Endothelial cell of umbilical vein (primary cell): ENCODE measurements around the gene ARHGEF11. TPM values are rescaled to one million over a fixed set of nuclear protein-coding genes. Genes with fewer than 3 reads are reported as not detected.

ENCODE experiments used
- BruUV-seq: library from RNA; stranded (reverse); fragments of 400-500 nt; replicated peaks from 2 replicates; lab custom pipeline; 2021; lab: Mats Ljungman, UMichigan
- CTCF ChIA-PET: fragments of 300-600, 350-600 bp; sonication (Branson Sonifier 250); formaldehyde crosslinking; loops from one replicate; lab custom pipeline; 2021; ENCODE audit warnings: antibody characterized with exemption, inconsistent platforms; lab: Charles Lee
- POLR2A ChIA-PET: fragments of 300-600, 350-600 bp; sonication (Branson Sonifier 250); formaldehyde crosslinking; loops from one replicate; lab custom pipeline; 2021; ENCODE audit warnings: antibody characterized with exemption, inconsistent platforms; lab: Charles Lee
- DNase-seq: peaks from one replicate; pipeline ENCODE4 v3.0.0-alpha.2; 2011; ENCODE audit warnings: low read depth, low spot score
- FAIRE-seq: peaks from 2 replicates; lab custom pipeline; 2011; peaks lifted over from hg19 to GRCh38; lab: Jason Lieb, UNC
- H2AFZ ChIP-seq: 2 replicates; pipeline ENCODE4 v1.6.0; 2012; ENCODE audit warnings: low read depth, low read length, control low read depth, inconsistent platforms
- H3K27ac ChIP-seq: 2 replicates; pipeline ENCODE4 v1.5.1; 2011; ENCODE audit warnings: low read depth, mild to moderate bottlenecking, control low read depth, low read length, moderate library complexity; ENCODE audit not compliant: insufficient read depth
- H3K27me3 ChIP-seq, 2 experiments: 2 replicates each; pipeline versions ENCODE4 v1.6.0 to v1.6.1; 2011; ENCODE audit warnings: low read length in 2 of 2, mixed read lengths in 1 of 2; ENCODE audit not compliant: control insufficient read depth in 2 of 2, insufficient read depth in 2 of 2
- H3K36me3 ChIP-seq, 2 experiments: 2 replicates in 1 of 2; 3 replicates in 1 of 2; pipeline ENCODE4 v1.5.1; 2011; ENCODE audit warnings: low read length in 2 of 2, mild to moderate bottlenecking in 1 of 2, moderate library complexity in 1 of 2; ENCODE audit not compliant: control insufficient read depth in 2 of 2, insufficient read depth in 2 of 2; ENCODE audit errors: extremely low read depth in 1 of 2
- H3K4me1 ChIP-seq: 3 replicates; pipeline ENCODE4 v1.5.1; 2011; ENCODE audit warnings: mild to moderate bottlenecking, low read length; ENCODE audit not compliant: control insufficient read depth, insufficient read depth; ENCODE audit errors: extremely low read depth
- H3K4me2 ChIP-seq: 2 replicates; pipeline ENCODE4 v1.6.1; 2011; ENCODE audit warnings: low read length, control low read depth, mixed read lengths; ENCODE audit not compliant: insufficient read depth
- H3K4me3 ChIP-seq, 3 experiments: fragments of 200-600 bp in 1 of 3; sonication (generic), shearing (Covaris generic) in 1 of 3; replicated peaks in 1 of 3; 2 replicates each; pipeline ENCODE4 v1.5.1; 2011 to 2016; ENCODE audit warnings: control low read depth in 3 of 3, low read length in 3 of 3, mild to moderate bottlenecking in 2 of 3, inconsistent platforms in 1 of 3, low read depth in 1 of 3, moderate library complexity in 1 of 3; ENCODE audit not compliant: insufficient read depth in 1 of 3
- H3K79me2 ChIP-seq: 2 replicates; pipeline ENCODE4 v1.6.0; 2012; ENCODE audit warnings: low read length, inconsistent platforms; ENCODE audit not compliant: control insufficient read depth, insufficient read depth
- H3K9ac ChIP-seq: replicated peaks from 2 replicates; pipeline ENCODE3; 2011; ENCODE audit warnings: low read length, control low read depth; ENCODE audit not compliant: insufficient read depth; ENCODE audit errors: extremely low read depth
- H3K9me1 ChIP-seq: replicated peaks from 3 replicates; pipeline ENCODE4 v1.6.0; 2011; ENCODE audit warnings: mild to moderate bottlenecking, low read length; ENCODE audit not compliant: control insufficient read depth, insufficient read depth; ENCODE audit errors: extremely low read depth
- H3K9me3 ChIP-seq: replicated peaks from 2 replicates; pipeline ENCODE4 v1.5.1; 2012; ENCODE audit warnings: low read length, inconsistent platforms; ENCODE audit not compliant: control insufficient read depth, insufficient read depth
- H4K20me1 ChIP-seq: replicated peaks from 2 replicates; pipeline ENCODE3; 2011; ENCODE audit warnings: mild to moderate bottlenecking, low read length; ENCODE audit not compliant: control insufficient read depth, insufficient read depth; ENCODE audit errors: extremely low read depth
- EZH2 ChIP-seq: IDR thresholded peaks from 2 replicates; pipeline ENCODE4 v1.6.1; 2012; ENCODE audit warnings: borderline replicate concordance, low read depth, mild to moderate bottlenecking, moderate library complexity, low read length, inconsistent platforms; ENCODE audit not compliant: severe bottlenecking
- FOS ChIP-seq: IDR thresholded peaks from 2 replicates; pipeline ENCODE4 v1.6.1; 2011; ENCODE audit warnings: mild to moderate bottlenecking, low read length, moderate library complexity, borderline replicate concordance; ENCODE audit not compliant: insufficient read depth
- GATA2 ChIP-seq: IDR thresholded peaks from 2 replicates; pipeline ENCODE4 v1.7.0; 2011; ENCODE audit warnings: low read depth, mild to moderate bottlenecking, moderate library complexity, mixed read lengths, low read length; ENCODE audit not compliant: insufficient read length, insufficient read depth
- JUN ChIP-seq: IDR thresholded peaks from 2 replicates; pipeline ENCODE4 v1.6.1; 2011; ENCODE audit warnings: borderline replicate concordance, low read depth; ENCODE audit not compliant: insufficient read length, insufficient read depth
- MYC ChIP-seq: IDR thresholded peaks from one replicate; pipeline ENCODE4 v1.6.1; 2011; ENCODE audit warnings: mild to moderate bottlenecking, low read depth, low read length
- POLR2A ChIP-seq: IDR thresholded peaks from 2 replicates; pipeline ENCODE4 v1.6.1; 2012; ENCODE audit warnings: low read depth, mild to moderate bottlenecking, control low read depth, low read length
- POLR2AphosphoS5 ChIP-seq: IDR thresholded peaks from 2 replicates; pipeline ENCODE4 v1.6.1; 2012; ENCODE audit warnings: low read depth, mild to moderate bottlenecking, control low read depth, low read length, moderate library complexity; ENCODE audit not compliant: insufficient read depth
- dilution Hi-C: fragments of 300-500 bp; cut with MboI; formaldehyde crosslinking; loops from one replicate; pipeline ENCODE4 v1.15.0; 2019; ENCODE audit warnings: low sequenced_read_pairs; ENCODE audit not compliant: extremely low pct_ligation_motif_present
- intact Hi-C: fragments of 100-400 bp; cut with micrococcal nuclease; formaldehyde crosslinking; loops from one replicate; pipeline ENCODE4 v1.10.0; 2022
- polyA plus RNA-seq, 4 experiments: library from polyadenylated mRNA; depleted of rRNA in 3 of 4; stranded (reverse) in 3 of 4; unstranded in 1 of 4; fragments of >200 nt; gene quantifications; 2 replicates each; pipeline versions ENCODE4 v1.2.1 to v1.2.3, GENCODE V29; 2011 to 2012; ENCODE audit warnings: missing spikeins in 1 of 4
- total RNA-seq: library from RNA; stranded (reverse); gene quantifications from 2 replicates; pipeline ENCODE4 v1.2.3, GENCODE V29; 2021
- TF ChIP-seq, protein P1 (sequence below), 2 donors: IDR thresholded peaks; 1 replicate in 1 of 2; 2 replicates in 1 of 2; pipeline ENCODE4 v1.5.1; 2011; ENCODE audit warnings: low read length in 2 of 2, mild to moderate bottlenecking in 2 of 2, moderate library complexity in 2 of 2, control low read depth in 1 of 2, inconsistent platforms in 1 of 2, low read depth in 1 of 2; ENCODE audit not compliant: insufficient read depth in 1 of 2; ENCODE audit errors: extremely low read depth in 1 of 2
- TF ChIP-seq, protein P2 (sequence below): IDR thresholded peaks from 2 replicates; pipeline ENCODE4 v1.6.1; 2011; ENCODE audit not compliant: insufficient read depth, insufficient read length

Gene ARHGEF11
- total and polyA plus RNA-seq, 2 donors (not counting 3 experiments of a cell fraction or from before 2014, with no cell fraction given), result 18.2 to 28.0 TPM

DNA sequence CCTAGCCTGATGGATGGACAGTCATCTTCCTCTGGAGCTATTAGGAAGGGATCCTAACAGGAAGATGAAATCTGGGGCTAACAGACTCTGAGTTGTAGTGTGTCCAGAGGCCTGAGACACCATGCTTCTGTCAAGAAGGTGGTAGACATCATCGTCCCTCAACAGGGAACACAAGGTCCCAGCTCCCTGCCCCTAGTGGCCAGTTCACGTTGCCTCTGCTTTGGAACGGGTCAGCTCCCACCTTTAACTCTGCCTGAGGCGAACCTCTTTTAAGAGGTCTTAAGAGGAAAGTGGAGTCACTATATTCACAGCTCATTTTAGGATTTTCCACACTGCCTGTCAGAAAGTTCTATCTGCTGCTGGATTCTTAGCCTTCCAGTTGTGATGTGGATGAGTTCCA is 96.8 kb downstream of the ARHGEF11 start:
- Histone ChIP-seq H3K4me2 (no peak overlapping the region), H2AFZ (no peak overlapping the region), H4K20me1 (no peaks in the 10 kb centered on the region), H3K36me3 (peaks cover 13 to 46% of the 10 kb centered on the region in 2 experiments), H3K9me1 (no peaks in the 10 kb centered on the region), H3K4me1 (no peaks in the 10 kb centered on the region), H3K4me3 (no peak overlapping the region), H3K27me3 (no peaks in the 10 kb centered on the region), H3K9me3 (no peaks in the 10 kb centered on the region), H3K79me2 (no peaks in the 10 kb centered on the region), H3K9ac (no peak overlapping the region), H3K27ac (no peak overlapping the region)
- BruUV-seq, result no TSS peak
- no peak for DNase-seq
- CTCF ChIA-PET, result interaction anchor here (0.7 to 3.4 kb wide), 8 partner anchors 10 to 189 kb away, joined by 3 to 22 read pairs (median 4); partner anchors contain the start of gene ETV3
- TF ChIP-seq GATA2 (no peak), EZH2 (no peak)
- TF ChIP-seq, protein P1, sequence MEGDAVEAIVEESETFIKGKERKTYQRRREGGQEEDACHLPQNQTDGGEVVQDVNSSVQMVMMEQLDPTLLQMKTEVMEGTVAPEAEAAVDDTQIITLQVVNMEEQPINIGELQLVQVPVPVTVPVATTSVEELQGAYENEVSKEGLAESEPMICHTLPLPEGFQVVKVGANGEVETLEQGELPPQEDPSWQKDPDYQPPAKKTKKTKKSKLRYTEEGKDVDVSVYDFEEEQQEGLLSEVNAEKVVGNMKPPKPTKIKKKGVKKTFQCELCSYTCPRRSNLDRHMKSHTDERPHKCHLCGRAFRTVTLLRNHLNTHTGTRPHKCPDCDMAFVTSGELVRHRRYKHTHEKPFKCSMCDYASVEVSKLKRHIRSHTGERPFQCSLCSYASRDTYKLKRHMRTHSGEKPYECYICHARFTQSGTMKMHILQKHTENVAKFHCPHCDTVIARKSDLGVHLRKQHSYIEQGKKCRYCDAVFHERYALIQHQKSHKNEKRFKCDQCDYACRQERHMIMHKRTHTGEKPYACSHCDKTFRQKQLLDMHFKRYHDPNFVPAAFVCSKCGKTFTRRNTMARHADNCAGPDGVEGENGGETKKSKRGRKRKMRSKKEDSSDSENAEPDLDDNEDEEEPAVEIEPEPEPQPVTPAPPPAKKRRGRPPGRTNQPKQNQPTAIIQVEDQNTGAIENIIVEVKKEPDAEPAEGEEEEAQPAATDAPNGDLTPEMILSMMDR (IDR thresholded peaks at IDR 0.05; ENCODE audit: extremely low read depth in 1 of 2, insufficient read depth in 1 of 2, low read depth in 1 of 2, low read length in 2 of 2), result peak; percentile 20 to 24
- intact Hi-C loops (no loop called here), dilution Hi-C loops (no loop called here)
- no peak for FAIRE-seq
- POLR2A ChIA-PET, result interaction anchor here (0.5 kb wide), 1 partner anchor 220 kb away, joined by 3 read pairs; the partner anchor contains the start of genes ISG20L2 and METTL25B

DNA sequence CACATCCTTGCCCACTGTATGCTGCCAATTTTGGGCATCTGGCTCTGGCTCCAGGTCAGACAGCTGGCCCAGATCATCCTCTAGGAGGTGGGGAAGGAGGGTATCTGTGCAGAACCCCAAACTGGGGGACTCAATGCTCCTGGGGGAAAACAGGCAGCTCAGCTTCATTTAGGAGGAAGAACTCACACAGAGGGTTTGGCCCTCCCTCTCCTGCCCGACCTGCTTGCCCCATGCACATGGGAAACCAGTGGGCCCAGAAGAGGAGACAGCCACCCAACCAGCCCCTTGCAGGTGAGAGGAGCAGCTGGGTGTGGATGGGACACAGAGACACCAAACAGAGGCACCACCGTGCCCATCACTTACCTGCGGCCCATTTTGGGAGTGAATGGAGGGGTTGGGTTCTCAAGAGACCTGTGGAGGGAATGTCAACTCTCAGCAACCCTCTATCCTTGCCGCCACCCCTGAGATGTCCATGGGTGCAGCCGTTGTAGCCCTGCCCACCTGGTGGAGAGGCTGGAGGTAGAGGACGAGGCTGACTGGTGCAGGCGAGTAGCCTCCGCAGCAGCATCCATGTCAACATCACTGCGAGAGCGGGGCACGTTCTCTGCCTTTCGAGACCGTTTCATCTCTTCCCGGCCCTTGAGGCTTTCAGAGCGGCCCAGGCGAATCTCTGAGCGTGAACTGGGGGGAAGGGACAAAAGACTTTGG is 97.6 kb downstream of the ARHGEF11 start:
- Histone ChIP-seq H3K4me2 (no peak overlapping the region), H3K4me1 (no peaks in the 10 kb centered on the region), H3K27ac (no peak overlapping the region), H3K27me3 (no peaks in the 10 kb centered on the region), H4K20me1 (no peaks in the 10 kb centered on the region), H3K9me1 (no peaks in the 10 kb centered on the region), H3K9me3 (no peaks in the 10 kb centered on the region), H2AFZ (no peak overlapping the region), H3K36me3 (peaks cover 13 to 50% of the 10 kb centered on the region in 2 experiments), H3K9ac (no peak overlapping the region), H3K4me3 (no peak overlapping the region), H3K79me2 (no peaks in the 10 kb centered on the region)
- dilution Hi-C loops (no loop called here), intact Hi-C loops (no loop called here)
- ChIA-PET POLR2A (interaction anchor here (0.5 kb wide), 1 partner anchor 220 kb away, joined by 3 read pairs; the partner anchor contains the start of genes ISG20L2 and METTL25B), CTCF (interaction anchor here (0.7 to 3.4 kb wide), 7 partner anchors 10 to 190 kb away, joined by 3 to 22 read pairs (median 4); partner anchors contain the start of gene ETV3)
- no TSS peak for BruUV-seq
- DNase-seq, result no peak
- FAIRE-seq, result no peak
- TF ChIP-seq POLR2AphosphoS5 (no peak), POLR2A (no peak), FOS (no peak), MYC (no peak), JUN (no peak), GATA2 (no peak), EZH2 (no peak)
- TF ChIP-seq, protein P1 (IDR thresholded peaks at IDR 0.05; ENCODE audit: extremely low read depth in 1 of 2, insufficient read depth in 1 of 2, low read depth in 1 of 2, low read length in 2 of 2), result no peak
- TF ChIP-seq, protein P2, sequence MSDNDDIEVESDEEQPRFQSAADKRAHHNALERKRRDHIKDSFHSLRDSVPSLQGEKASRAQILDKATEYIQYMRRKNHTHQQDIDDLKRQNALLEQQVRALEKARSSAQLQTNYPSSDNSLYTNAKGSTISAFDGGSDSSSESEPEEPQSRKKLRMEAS, result no peak
